DMS114 treated with DMSO at 0.1 percent for 48 hours (cell line): ENCODE measurements around the gene LEKR1.
"Not testable (repeated sequence)": the region's sequence is repeated elsewhere in the genome, so short reads cannot be mapped to it uniquely, and the experiment has no call there.

Experiments used
- DNase-seq: peaks from one replicate; lab custom pipeline; 2025; ENCODE audit not compliant: unreplicated experiment; lab: John Stamatoyannopoulos, UW

LEKR1 gene

GRCh38 chr3:156826144-156826895 lies at the start of gene LEKR1:
Gene LEKR1 (plus strand): TSS chr3:156826353. CDS start chr3:156829330, 2,977 bp downstream.
- DNase-seq: peak; percentile 68

- no peak for DNase-seq
These were observed 49.3 kb upstream of the LEKR1 start for GRCh38 chr3:156776871-156777270.

GRCh38 chr3:156781310-156782230 lies 44.6 kb upstream of the LEKR1 start:
- DNase-seq: no peak

- DNase-seq: no peak
These were observed 43.8 kb upstream of the LEKR1 start for GRCh38 chr3:156782319-156782718.

GRCh38 chr3:156782921-156783320 lies 43.2 kb upstream of the LEKR1 start:
- no peak for DNase-seq

- no peak for DNase-seq
These were observed 39.2 kb upstream of the LEKR1 start for GRCh38 chr3:156787001-156787400.

- DNase-seq: no peak
These were observed 38.1 kb upstream of the LEKR1 start for GRCh38 chr3:156787926-156788663.

GRCh38 chr3:156788846-156789245 lies 37.3 kb upstream of the LEKR1 start:
- DNase-seq: no peak

- no peak for DNase-seq
These were observed 36.0 kb upstream of the LEKR1 start for GRCh38 chr3:156790156-156790555.

- DNase-seq: no peak
These were observed 34.0 kb upstream of the LEKR1 start for GRCh38 chr3:156792114-156792513.

GRCh38 chr3:156792536-156792935 lies 33.6 kb upstream of the LEKR1 start:
- no peak for DNase-seq

GRCh38 chr3:156792945-156793344 lies 33.2 kb upstream of the LEKR1 start:
- DNase-seq: no peak

- DNase-seq: no peak
These were observed 32.8 kb upstream of the LEKR1 start for GRCh38 chr3:156793400-156793799.

- no peak for DNase-seq
These were observed 32.3 kb upstream of the LEKR1 start for GRCh38 chr3:156793851-156794250.

- no peak for DNase-seq
These were observed 30.2 kb upstream of the LEKR1 start for GRCh38 chr3:156795890-156796481.

- DNase-seq: no peak
These were observed 28.8 kb upstream of the LEKR1 start for GRCh38 chr3:156797368-156797767.

- not testable (repeated sequence) for DNase-seq
These were observed 25.9 kb upstream of the LEKR1 start for GRCh38 chr3:156800287-156800686.

- no peak for DNase-seq
These were observed 24.4 kb upstream of the LEKR1 start for GRCh38 chr3:156801746-156802145.

- DNase-seq: no peak
These were observed 23.1 kb upstream of the LEKR1 start for GRCh38 chr3:156802821-156803606.
